Endothelial cell of umbilical vein (primary cell): ENCODE results near the gene PRRT1B. TPM values are rescaled to one million over a fixed set of nuclear protein-coding genes. Genes with fewer than 3 reads are reported as not detected.

ENCODE experiments used
- BruUV-seq: library from RNA; stranded (reverse); fragments of 400-500 nt; replicated peaks from 2 replicates; lab custom pipeline; 2021; lab: Mats Ljungman, UMichigan
- CTCF ChIA-PET: fragments of 300-600, 350-600 bp; sonication (Branson Sonifier 250); formaldehyde crosslinking; loops from one replicate; lab custom pipeline; 2021; ENCODE audit warnings: antibody characterized with exemption, inconsistent platforms; lab: Charles Lee
- POLR2A ChIA-PET: fragments of 300-600, 350-600 bp; sonication (Branson Sonifier 250); formaldehyde crosslinking; loops from one replicate; lab custom pipeline; 2021; ENCODE audit warnings: antibody characterized with exemption, inconsistent platforms; lab: Charles Lee
- DNase-seq: peaks from one replicate; pipeline ENCODE4 v3.0.0-alpha.2; 2011; ENCODE audit warnings: low read depth, low spot score
- FAIRE-seq: peaks from 2 replicates; lab custom pipeline; 2011; peaks lifted over from hg19 to GRCh38; lab: Jason Lieb, UNC
- H2AFZ ChIP-seq: 2 replicates; pipeline ENCODE4 v1.6.0; 2012; ENCODE audit warnings: low read depth, low read length, control low read depth, inconsistent platforms
- H3K27ac ChIP-seq: 2 replicates; pipeline ENCODE4 v1.5.1; 2011; ENCODE audit warnings: low read depth, mild to moderate bottlenecking, control low read depth, low read length, moderate library complexity; ENCODE audit not compliant: insufficient read depth
- H3K27me3 ChIP-seq, 2 experiments: 2 replicates each; pipeline versions ENCODE4 v1.6.0 to v1.6.1; 2011; ENCODE audit warnings: low read length in 2 of 2, mixed read lengths in 1 of 2; ENCODE audit not compliant: control insufficient read depth in 2 of 2, insufficient read depth in 2 of 2
- H3K36me3 ChIP-seq, 2 experiments: 2 replicates in 1 of 2; 3 replicates in 1 of 2; pipeline ENCODE4 v1.5.1; 2011; ENCODE audit warnings: low read length in 2 of 2, mild to moderate bottlenecking in 1 of 2, moderate library complexity in 1 of 2; ENCODE audit not compliant: control insufficient read depth in 2 of 2, insufficient read depth in 2 of 2; ENCODE audit errors: extremely low read depth in 1 of 2
- H3K4me1 ChIP-seq: 3 replicates; pipeline ENCODE4 v1.5.1; 2011; ENCODE audit warnings: mild to moderate bottlenecking, low read length; ENCODE audit not compliant: control insufficient read depth, insufficient read depth; ENCODE audit errors: extremely low read depth
- H3K4me2 ChIP-seq: 2 replicates; pipeline ENCODE4 v1.6.1; 2011; ENCODE audit warnings: low read length, control low read depth, mixed read lengths; ENCODE audit not compliant: insufficient read depth
- H3K4me3 ChIP-seq, 3 experiments: fragments of 200-600 bp in 1 of 3; sonication (generic), shearing (Covaris generic) in 1 of 3; replicated peaks in 1 of 3; 2 replicates each; pipeline ENCODE4 v1.5.1; 2011 to 2016; ENCODE audit warnings: control low read depth in 3 of 3, low read length in 3 of 3, mild to moderate bottlenecking in 2 of 3, inconsistent platforms in 1 of 3, low read depth in 1 of 3, moderate library complexity in 1 of 3; ENCODE audit not compliant: insufficient read depth in 1 of 3
- H3K79me2 ChIP-seq: 2 replicates; pipeline ENCODE4 v1.6.0; 2012; ENCODE audit warnings: low read length, inconsistent platforms; ENCODE audit not compliant: control insufficient read depth, insufficient read depth
- H3K9ac ChIP-seq: replicated peaks from 2 replicates; pipeline ENCODE3; 2011; ENCODE audit warnings: low read length, control low read depth; ENCODE audit not compliant: insufficient read depth; ENCODE audit errors: extremely low read depth
- H3K9me1 ChIP-seq: replicated peaks from 3 replicates; pipeline ENCODE4 v1.6.0; 2011; ENCODE audit warnings: mild to moderate bottlenecking, low read length; ENCODE audit not compliant: control insufficient read depth, insufficient read depth; ENCODE audit errors: extremely low read depth
- H3K9me3 ChIP-seq: replicated peaks from 2 replicates; pipeline ENCODE4 v1.5.1; 2012; ENCODE audit warnings: low read length, inconsistent platforms; ENCODE audit not compliant: control insufficient read depth, insufficient read depth
- H4K20me1 ChIP-seq: replicated peaks from 2 replicates; pipeline ENCODE3; 2011; ENCODE audit warnings: mild to moderate bottlenecking, low read length; ENCODE audit not compliant: control insufficient read depth, insufficient read depth; ENCODE audit errors: extremely low read depth
- EZH2 ChIP-seq: IDR thresholded peaks from 2 replicates; pipeline ENCODE4 v1.6.1; 2012; ENCODE audit warnings: borderline replicate concordance, low read depth, mild to moderate bottlenecking, moderate library complexity, low read length, inconsistent platforms; ENCODE audit not compliant: severe bottlenecking
- FOS ChIP-seq: IDR thresholded peaks from 2 replicates; pipeline ENCODE4 v1.6.1; 2011; ENCODE audit warnings: mild to moderate bottlenecking, low read length, moderate library complexity, borderline replicate concordance; ENCODE audit not compliant: insufficient read depth
- GATA2 ChIP-seq: IDR thresholded peaks from 2 replicates; pipeline ENCODE4 v1.7.0; 2011; ENCODE audit warnings: low read depth, mild to moderate bottlenecking, moderate library complexity, mixed read lengths, low read length; ENCODE audit not compliant: insufficient read length, insufficient read depth
- JUN ChIP-seq: IDR thresholded peaks from 2 replicates; pipeline ENCODE4 v1.6.1; 2011; ENCODE audit warnings: borderline replicate concordance, low read depth; ENCODE audit not compliant: insufficient read length, insufficient read depth
- MYC ChIP-seq: IDR thresholded peaks from one replicate; pipeline ENCODE4 v1.6.1; 2011; ENCODE audit warnings: mild to moderate bottlenecking, low read depth, low read length
- POLR2A ChIP-seq: IDR thresholded peaks from 2 replicates; pipeline ENCODE4 v1.6.1; 2012; ENCODE audit warnings: low read depth, mild to moderate bottlenecking, control low read depth, low read length
- POLR2AphosphoS5 ChIP-seq: IDR thresholded peaks from 2 replicates; pipeline ENCODE4 v1.6.1; 2012; ENCODE audit warnings: low read depth, mild to moderate bottlenecking, control low read depth, low read length, moderate library complexity; ENCODE audit not compliant: insufficient read depth
- dilution Hi-C: fragments of 300-500 bp; cut with MboI; formaldehyde crosslinking; loops from one replicate; pipeline ENCODE4 v1.15.0; 2019; ENCODE audit warnings: low sequenced_read_pairs; ENCODE audit not compliant: extremely low pct_ligation_motif_present
- intact Hi-C: fragments of 100-400 bp; cut with micrococcal nuclease; formaldehyde crosslinking; loops from one replicate; pipeline ENCODE4 v1.10.0; 2022
- polyA plus RNA-seq, 4 experiments: library from polyadenylated mRNA; depleted of rRNA in 3 of 4; stranded (reverse) in 3 of 4; unstranded in 1 of 4; fragments of >200 nt; gene quantifications; 2 replicates each; pipeline versions ENCODE4 v1.2.1 to v1.2.3, GENCODE V29; 2011 to 2012; ENCODE audit warnings: missing spikeins in 1 of 4
- total RNA-seq: library from RNA; stranded (reverse); gene quantifications from 2 replicates; pipeline ENCODE4 v1.2.3, GENCODE V29; 2021
- TF ChIP-seq, protein P1 (sequence below), 2 donors: IDR thresholded peaks; 1 replicate in 1 of 2; 2 replicates in 1 of 2; pipeline ENCODE4 v1.5.1; 2011; ENCODE audit warnings: low read length in 2 of 2, mild to moderate bottlenecking in 2 of 2, moderate library complexity in 2 of 2, control low read depth in 1 of 2, inconsistent platforms in 1 of 2, low read depth in 1 of 2; ENCODE audit not compliant: insufficient read depth in 1 of 2; ENCODE audit errors: extremely low read depth in 1 of 2
- TF ChIP-seq, protein P2 (sequence below): IDR thresholded peaks from 2 replicates; pipeline ENCODE4 v1.6.1; 2011; ENCODE audit not compliant: insufficient read depth, insufficient read length

PRRT1B gene
- total and polyA plus RNA-seq, 2 donors (not counting 3 experiments of a cell fraction or from before 2014, with no cell fraction given): not detected

DNA sequence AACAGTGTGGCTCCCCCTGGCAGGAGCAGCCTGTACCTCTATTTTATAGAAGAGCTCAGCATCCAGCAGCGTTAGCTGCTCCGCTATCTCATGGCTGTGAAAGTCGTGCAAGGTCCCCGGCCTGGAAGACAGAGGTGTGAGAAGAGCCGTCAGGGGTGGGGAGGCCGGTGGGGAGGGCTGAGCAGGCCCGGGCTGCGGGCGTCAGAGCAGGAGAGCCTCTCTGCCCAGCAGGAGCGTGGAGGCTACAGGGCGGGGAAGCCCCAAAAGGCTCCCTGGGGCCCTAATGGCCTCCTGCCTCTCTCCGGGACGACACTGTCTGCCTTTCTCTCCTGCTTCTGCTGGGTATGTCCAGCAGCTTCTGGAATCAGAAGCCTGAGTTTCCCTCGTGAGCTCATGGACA, 42.6 kb downstream of the PRRT1B start:
- FAIRE-seq (no peak), DNase-seq (no peak)
- no peaks in the 10 kb centered on the region for H3K79me2 ChIP-seq
- H3K9me3 ChIP-seq: no peaks in the 10 kb centered on the region
- no peak overlapping the region for H3K9ac ChIP-seq
- H3K36me3 ChIP-seq: peaks cover 9 to 57% of the 10 kb centered on the region in 2 experiments
- H3K4me3 ChIP-seq: no peak overlapping the region
- no peaks in the 10 kb centered on the region for H4K20me1 ChIP-seq
- no peaks in the 10 kb centered on the region for H3K9me1 ChIP-seq
- H3K4me2 ChIP-seq: no peak overlapping the region
- H3K27me3 ChIP-seq: no peaks in the 10 kb centered on the region
- intact Hi-C loops: loop anchor here (10.0 kb wide), 1 partner anchor 53 kb away; the partner anchor contains the start of gene UCK1
- H3K27ac ChIP-seq: no peak overlapping the region
- ChIA-PET POLR2A (no interaction called here), CTCF (interaction anchor here (1.8 kb wide), 1 partner anchor 152 kb away, joined by 6 read pairs; the partner anchor contains the start of gene RAPGEF1)
- dilution Hi-C loops: no loop called here
- TF ChIP-seq, protein P1, sequence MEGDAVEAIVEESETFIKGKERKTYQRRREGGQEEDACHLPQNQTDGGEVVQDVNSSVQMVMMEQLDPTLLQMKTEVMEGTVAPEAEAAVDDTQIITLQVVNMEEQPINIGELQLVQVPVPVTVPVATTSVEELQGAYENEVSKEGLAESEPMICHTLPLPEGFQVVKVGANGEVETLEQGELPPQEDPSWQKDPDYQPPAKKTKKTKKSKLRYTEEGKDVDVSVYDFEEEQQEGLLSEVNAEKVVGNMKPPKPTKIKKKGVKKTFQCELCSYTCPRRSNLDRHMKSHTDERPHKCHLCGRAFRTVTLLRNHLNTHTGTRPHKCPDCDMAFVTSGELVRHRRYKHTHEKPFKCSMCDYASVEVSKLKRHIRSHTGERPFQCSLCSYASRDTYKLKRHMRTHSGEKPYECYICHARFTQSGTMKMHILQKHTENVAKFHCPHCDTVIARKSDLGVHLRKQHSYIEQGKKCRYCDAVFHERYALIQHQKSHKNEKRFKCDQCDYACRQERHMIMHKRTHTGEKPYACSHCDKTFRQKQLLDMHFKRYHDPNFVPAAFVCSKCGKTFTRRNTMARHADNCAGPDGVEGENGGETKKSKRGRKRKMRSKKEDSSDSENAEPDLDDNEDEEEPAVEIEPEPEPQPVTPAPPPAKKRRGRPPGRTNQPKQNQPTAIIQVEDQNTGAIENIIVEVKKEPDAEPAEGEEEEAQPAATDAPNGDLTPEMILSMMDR (IDR thresholded peaks at IDR 0.05; ENCODE audit: extremely low read depth in 1 of 2, insufficient read depth in 1 of 2, low read depth in 1 of 2, low read length in 2 of 2): no peak
- TF ChIP-seq JUN (no peak), EZH2 (no peak), GATA2 (no peak), POLR2A (no peak), POLR2AphosphoS5 (no peak), MYC (no peak), FOS (no peak)
- TF ChIP-seq, protein P2, sequence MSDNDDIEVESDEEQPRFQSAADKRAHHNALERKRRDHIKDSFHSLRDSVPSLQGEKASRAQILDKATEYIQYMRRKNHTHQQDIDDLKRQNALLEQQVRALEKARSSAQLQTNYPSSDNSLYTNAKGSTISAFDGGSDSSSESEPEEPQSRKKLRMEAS: no peak
- no TSS peak for BruUV-seq
- no peak overlapping the region for H2AFZ ChIP-seq
- no peaks in the 10 kb centered on the region for H3K4me1 ChIP-seq
